NT2/D1 (cell line): ENCODE results near the gene IL1RAP.

ENCODE experiments used
- SUZ12 ChIP-seq: IDR thresholded peaks from 2 replicates; pipeline ENCODE4 v1.6.1; 2011; ENCODE audit not compliant: insufficient read length, insufficient read depth; ENCODE audit errors: extremely low read depth
- YY1 ChIP-seq: IDR thresholded peaks from 2 replicates; pipeline ENCODE4 v1.6.1; 2011; ENCODE audit not compliant: insufficient read length, insufficient read depth
- ZNF274 ChIP-seq: IDR thresholded peaks from 2 replicates; pipeline ENCODE4 v1.6.1; 2011; ENCODE audit warnings: mild to moderate bottlenecking, low read depth, low read length

GRCh38 chr3:190533511-190534281, 19.8 kb downstream of the IL1RAP start:
- TF ChIP-seq YY1 (no peak), SUZ12 (no peak), ZNF274 (no peak)
